ENCODE results near the gene TRMT11. TPM values are rescaled to one million over a fixed set of nuclear protein-coding genes. Genes with fewer than 3 reads are reported as not detected.

The TRMT11 gene
- total RNA-seq, 1 donor from 2014 or later = 105 TPM

DNA sequence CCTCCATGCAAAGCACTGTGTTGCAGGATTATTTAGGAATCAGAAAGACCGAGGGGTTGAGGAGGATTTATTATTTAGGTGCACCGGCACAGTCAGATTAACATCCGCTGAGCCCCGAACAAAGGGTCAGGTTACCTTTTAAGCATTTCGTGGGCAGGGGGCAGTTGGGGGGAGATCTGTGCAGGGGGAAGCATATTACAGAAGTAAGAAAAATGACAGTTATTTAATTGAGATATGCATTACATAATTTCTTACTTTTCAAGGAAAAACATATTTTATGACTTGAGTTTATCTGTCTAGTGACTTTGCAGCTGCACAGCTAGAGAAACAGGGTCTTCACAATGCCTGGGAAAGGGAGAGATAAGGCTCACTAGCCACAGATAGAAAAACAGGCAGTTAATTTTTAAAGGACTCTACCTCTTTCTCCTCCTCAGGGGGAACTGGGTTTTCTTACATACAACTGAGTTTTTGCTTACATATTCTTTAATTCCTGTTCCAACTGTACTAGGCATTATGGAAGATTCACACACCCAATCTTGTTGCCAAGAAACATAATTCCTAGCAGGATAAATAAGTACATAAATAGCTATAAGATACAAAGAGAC, 31.5 kb upstream of the TRMT11 start:
- Mint-ChIP-seq H3K4me3 (no peak overlapping the region), H3K9me3 (no peaks in the 10 kb centered on the region), H3K36me3 (no peaks in the 10 kb centered on the region), H3K4me1 (peaks cover 4% of the 10 kb centered on the region), H3K27ac (no peak overlapping the region), H3K27me3 (ENCODE audit: insufficient read depth, low read depth) (peaks cover 2% of the 10 kb centered on the region)
- no peak overlapping the region for H3K4me2 ChIP-seq
- H3K79me2 ChIP-seq (ENCODE audit: low read depth) = peaks cover 15% of the 10 kb centered on the region
- no peak overlapping the region for H3K27ac ChIP-seq
- H3K27me3 ChIP-seq = peaks cover 4% of the 10 kb centered on the region
- TF ChIP-seq EZH2 (IDR thresholded peaks at IDR 0.05) (no peak), EZH2phosphoT487 (IDR thresholded peaks at IDR 0.05) (no peak)
- TF ChIP-seq, protein P1, sequence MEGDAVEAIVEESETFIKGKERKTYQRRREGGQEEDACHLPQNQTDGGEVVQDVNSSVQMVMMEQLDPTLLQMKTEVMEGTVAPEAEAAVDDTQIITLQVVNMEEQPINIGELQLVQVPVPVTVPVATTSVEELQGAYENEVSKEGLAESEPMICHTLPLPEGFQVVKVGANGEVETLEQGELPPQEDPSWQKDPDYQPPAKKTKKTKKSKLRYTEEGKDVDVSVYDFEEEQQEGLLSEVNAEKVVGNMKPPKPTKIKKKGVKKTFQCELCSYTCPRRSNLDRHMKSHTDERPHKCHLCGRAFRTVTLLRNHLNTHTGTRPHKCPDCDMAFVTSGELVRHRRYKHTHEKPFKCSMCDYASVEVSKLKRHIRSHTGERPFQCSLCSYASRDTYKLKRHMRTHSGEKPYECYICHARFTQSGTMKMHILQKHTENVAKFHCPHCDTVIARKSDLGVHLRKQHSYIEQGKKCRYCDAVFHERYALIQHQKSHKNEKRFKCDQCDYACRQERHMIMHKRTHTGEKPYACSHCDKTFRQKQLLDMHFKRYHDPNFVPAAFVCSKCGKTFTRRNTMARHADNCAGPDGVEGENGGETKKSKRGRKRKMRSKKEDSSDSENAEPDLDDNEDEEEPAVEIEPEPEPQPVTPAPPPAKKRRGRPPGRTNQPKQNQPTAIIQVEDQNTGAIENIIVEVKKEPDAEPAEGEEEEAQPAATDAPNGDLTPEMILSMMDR (IDR thresholded peaks at IDR 0.05) = no peak
- H4K20me1 ChIP-seq (ENCODE audit: low read depth) = no peaks in the 10 kb centered on the region
- DNase-seq (ENCODE audit: low spot score) = no peak
- H3K4me3 ChIP-seq = no peak overlapping the region
- H3K9me3 ChIP-seq (ENCODE audit: low read depth) = no peaks in the 10 kb centered on the region
- H3K9ac ChIP-seq = no peak overlapping the region
- peaks cover 14% of the 10 kb centered on the region for H3F3A ChIP-seq (ENCODE audit: low read depth)
- no peaks in the 10 kb centered on the region for H3K36me3 ChIP-seq
- peaks cover 16% of the 10 kb centered on the region for H3K4me1 ChIP-seq
- H2AFZ ChIP-seq (replicated peaks) = peak overlapping the region; percentile 44

DNA sequence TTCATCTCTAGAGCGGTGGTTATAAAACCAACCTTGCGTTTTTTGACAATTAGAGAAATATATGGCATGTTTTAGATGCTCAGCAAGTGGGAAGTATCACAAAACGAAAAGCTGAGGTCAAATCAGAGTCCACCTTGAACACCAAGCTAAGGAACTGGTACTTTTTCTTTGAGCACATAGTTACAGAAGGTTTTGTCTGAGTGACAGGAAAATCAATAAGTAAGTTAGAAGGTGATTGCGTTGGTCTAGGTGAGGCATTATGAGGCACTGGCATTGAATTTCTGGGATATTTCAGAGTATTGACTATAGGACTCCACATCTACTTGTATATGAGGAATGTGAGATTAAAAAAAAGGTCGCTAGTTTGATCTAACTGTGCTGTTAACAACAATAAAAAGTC, 30.4 kb upstream of the TRMT11 start:
- peak overlapping the region; percentile 89 for H3K4me3 ChIP-seq
- H3K9me3 ChIP-seq (ENCODE audit: low read depth) = no peaks in the 10 kb centered on the region
- no peak overlapping the region for H3K9ac ChIP-seq
- Mint-ChIP-seq H3K4me3 (no peak overlapping the region), H3K9me3 (no peaks in the 10 kb centered on the region), H3K36me3 (no peaks in the 10 kb centered on the region), H3K4me1 (peaks cover 4% of the 10 kb centered on the region), H3K27ac (peak overlapping the region; percentile 54), H3K27me3 (ENCODE audit: insufficient read depth, low read depth) (no peaks in the 10 kb centered on the region)
- no peak overlapping the region for H3K27ac ChIP-seq
- no peaks in the 10 kb centered on the region for H4K20me1 ChIP-seq (ENCODE audit: low read depth)
- H3K36me3 ChIP-seq = no peaks in the 10 kb centered on the region
- peaks cover 14% of the 10 kb centered on the region for H3F3A ChIP-seq (ENCODE audit: low read depth)
- DNase-seq (ENCODE audit: low spot score) = no peak
- H3K4me1 ChIP-seq = peaks cover 17% of the 10 kb centered on the region
- H2AFZ ChIP-seq (replicated peaks) = peak overlapping the region; percentile 44
- H3K79me2 ChIP-seq (ENCODE audit: low read depth) = peaks cover 15% of the 10 kb centered on the region
- H3K27me3 ChIP-seq = peaks cover 4% of the 10 kb centered on the region
- peak overlapping the region; percentile 84 for H3K4me2 ChIP-seq
- TF ChIP-seq EZH2 (IDR thresholded peaks at IDR 0.05) = no peak
- TF ChIP-seq, protein P1 (IDR thresholded peaks at IDR 0.05) = no peak
- no peak for TF ChIP-seq EZH2phosphoT487 (IDR thresholded peaks at IDR 0.05)

DNA sequence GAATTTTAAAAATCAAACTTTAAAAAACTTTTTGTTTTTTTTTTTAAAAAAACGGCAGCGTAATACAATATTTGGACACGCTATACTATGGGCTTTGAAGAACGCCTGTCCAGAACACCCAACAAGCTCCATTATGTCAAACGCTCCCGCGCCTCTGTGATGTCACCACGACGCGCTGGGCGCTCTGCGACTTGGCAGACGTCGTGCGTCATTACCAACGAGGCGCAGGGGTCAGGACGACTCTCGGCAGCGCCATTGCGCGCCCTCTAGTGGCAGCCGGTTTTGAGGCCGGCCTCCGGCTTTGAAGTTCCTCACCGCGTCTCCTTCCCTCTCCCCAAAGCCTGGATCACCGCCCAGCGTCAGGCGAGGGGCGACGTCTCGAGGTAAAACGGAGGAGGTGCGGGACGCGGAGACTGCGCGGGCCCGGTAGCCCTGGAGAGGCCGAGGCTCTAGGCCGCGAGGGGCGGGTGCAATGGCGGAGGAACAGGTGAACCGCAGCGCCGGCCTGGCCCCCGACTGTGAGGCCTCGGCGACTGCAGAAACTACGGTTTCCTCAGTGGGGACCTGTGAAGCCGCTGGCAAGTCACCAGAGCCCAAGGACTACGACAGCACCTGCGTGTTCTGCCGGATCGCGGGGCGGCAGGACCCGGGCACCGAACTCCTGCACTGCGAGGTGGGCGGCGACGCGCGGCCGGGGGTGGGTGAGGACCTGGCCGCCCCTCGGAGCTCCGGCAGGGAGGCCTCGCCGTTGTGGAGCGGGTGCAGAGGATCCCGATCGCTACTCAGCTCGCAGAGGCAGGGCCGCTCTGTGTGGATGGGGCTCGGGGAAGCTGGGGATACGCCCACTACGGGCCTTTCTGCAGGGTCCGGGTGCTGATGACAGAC, 29.6 kb upstream of the TRMT11 start, which contains the start of gene HINT3:
TSS of gene HINT3 (plus strand) at position 265 of the 885 bp plus-strand sequence. CDS start at position 473, 208 bp downstream.
- peak within 1 kb of the TSS; percentile 54 for H3K27ac Mint-ChIP-seq
- peak within 1 kb of the TSS; percentile 84 for H3K4me2 ChIP-seq
- H3K27me3 Mint-ChIP-seq (ENCODE audit: insufficient read depth, low read depth) = no peaks in the 10 kb centered on the region
- peak within 1 kb of the TSS; percentile 75 for H3K9ac ChIP-seq
- H3K4me3 Mint-ChIP-seq = no peak within 1 kb of the TSS
- H3K27me3 ChIP-seq = peaks cover 4% of the 10 kb centered on the region
- H2AFZ ChIP-seq (replicated peaks) = peak within 1 kb of the TSS; percentile 97
- peaks cover 17% of the 10 kb centered on the region for H3K4me1 ChIP-seq
- no peaks in the 10 kb centered on the region for H3K36me3 Mint-ChIP-seq
- no peaks in the 10 kb centered on the region for H3K9me3 Mint-ChIP-seq
- H3K36me3 ChIP-seq = no peaks in the 10 kb centered on the region
- TF ChIP-seq EZH2 (IDR thresholded peaks at IDR 0.05) (peak; percentile 20), EZH2phosphoT487 (IDR thresholded peaks at IDR 0.05) (no peak)
- TF ChIP-seq, protein P1 (IDR thresholded peaks at IDR 0.05) = peak; percentile 98
- peak within 1 kb of the TSS; percentile 65 for H3K27ac ChIP-seq
- H3K79me2 ChIP-seq (ENCODE audit: low read depth) = peaks cover 15% of the 10 kb centered on the region
- H3K9me3 ChIP-seq (ENCODE audit: low read depth) = no peaks in the 10 kb centered on the region
- H3K4me3 ChIP-seq = peak within 1 kb of the TSS; percentile 89
- DNase-seq (ENCODE audit: low spot score) = peak; percentile 99
- H3F3A ChIP-seq (ENCODE audit: low read depth) = peaks cover 14% of the 10 kb centered on the region
- peaks cover 4% of the 10 kb centered on the region for H3K4me1 Mint-ChIP-seq
- no peaks in the 10 kb centered on the region for H4K20me1 ChIP-seq (ENCODE audit: low read depth)
